K562 (cell line): ENCODE measurements around the gene TAF15. TPM values are rescaled to one million over a fixed set of nuclear protein-coding genes. Genes with fewer than 3 reads are reported as not detected.

Experiments used
- EP400 ChIP-seq: fragments of 450-650 bp; IDR thresholded peaks from 2 replicates; pipeline ENCODE4 v1.6.1; 2017; ENCODE audit warnings: antibody characterized with exemption, mild to moderate bottlenecking, moderate library complexity
- GATAD2B ChIP-seq: fragments of 450-650 bp; IDR thresholded peaks from 2 replicates; pipeline ENCODE4 v1.6.1; 2017; ENCODE audit warnings: mild to moderate bottlenecking, borderline replicate concordance
- L3MBTL2 ChIP-seq: fragments of 450-650 bp; IDR thresholded peaks from 2 replicates; pipeline ENCODE4 v1.6.1; 2016; ENCODE audit warnings: mild to moderate bottlenecking, moderate library complexity
- RHOXF2B ChIP-seq: fragments of 250-450 bp; sonication (Bioruptor Pico); conservative IDR thresholded peaks from 2 replicates; pipeline ENCODE4 v1.5.1; 2021
- TEAD1 ChIP-seq, 2 experiments: fragments of 450-650 bp in 1 of 2; sonication (generic) in 1 of 2; formaldehyde crosslinking; IDR thresholded peaks; 2 replicates each; pipeline versions ENCODE4 v1.4.0 to v1.8.0; 2020 to 2022; ENCODE audit warnings: mild to moderate bottlenecking in 2 of 2, missing genetic modification reagents in 1 of 2
- TEAD2 ChIP-seq: fragments of 450-650 bp; IDR thresholded peaks from 2 replicates; pipeline ENCODE4 v1.6.1; 2016; ENCODE audit warnings: missing genetic modification characterization, control low read depth, missing compliant biosample characterization
- ZNF347 ChIP-seq: fragments of 450-650 bp; formaldehyde crosslinking; IDR thresholded peaks from 2 replicates; pipeline ENCODE4 v1.4.0; 2020; ENCODE audit warnings: low read depth, mild to moderate bottlenecking, moderate library complexity
- polyA plus RNA-seq, 8 experiments: library from polyadenylated mRNA; depleted of rRNA in 4 of 8; stranded (reverse) in 5 of 8; unstranded in 3 of 8; fragments of >200 nt; fragmentation: Nextera tagmentation in 2 of 8; fragmentation: Illumina TruSeq in 1 of 8; extraction: Ambion mirVana in 2 of 8; extraction: Trizol in 1 of 8; gene quantifications; 2 replicates each; pipeline versions ENCODE4 v1.2.1 to v1.2.3, GENCODE V29; 2011 to 2014; ENCODE audit warnings: inconsistent platforms in 1 of 8, missing spikeins in 1 of 8
- total RNA-seq, 7 experiments: library from RNA; depleted of rRNA in 6 of 7; stranded (reverse); fragments of >200 nt in 6 of 7; fragmentation: Illumina TruSeq in 2 of 7; extraction: Trizol in 2 of 7; gene quantifications; 2 replicates each; pipeline versions ENCODE4 v1.2.1 to v1.2.3, GENCODE V29; 2011 to 2021; ENCODE audit warnings: low replicate concordance in 1 of 7
- TF ChIP-seq, protein P1 (sequence below): fragments of 250-450 bp; sonication (Bioruptor Pico); IDR thresholded peaks from 2 replicates; pipeline ENCODE4 v1.8.0; 2021; ENCODE audit warnings: borderline replicate concordance, mild to moderate bottlenecking, moderate library complexity; ENCODE audit not compliant: poor library complexity, severe bottlenecking
- TF ChIP-seq, protein P2 (sequence below): fragments of 250-450 bp; sonication (Bioruptor Pico); IDR thresholded peaks from 2 replicates; pipeline ENCODE4 v1.9.0; 2021; ENCODE audit warnings: mild to moderate bottlenecking, inconsistent platforms

Gene TAF15
- total and polyA plus RNA-seq, 9 of the 15 experiments (the other 6 are each of a cell fraction or from before 2014, with no cell fraction given), result 4.1 to 272 (median 56.8) TPM

DNA sequence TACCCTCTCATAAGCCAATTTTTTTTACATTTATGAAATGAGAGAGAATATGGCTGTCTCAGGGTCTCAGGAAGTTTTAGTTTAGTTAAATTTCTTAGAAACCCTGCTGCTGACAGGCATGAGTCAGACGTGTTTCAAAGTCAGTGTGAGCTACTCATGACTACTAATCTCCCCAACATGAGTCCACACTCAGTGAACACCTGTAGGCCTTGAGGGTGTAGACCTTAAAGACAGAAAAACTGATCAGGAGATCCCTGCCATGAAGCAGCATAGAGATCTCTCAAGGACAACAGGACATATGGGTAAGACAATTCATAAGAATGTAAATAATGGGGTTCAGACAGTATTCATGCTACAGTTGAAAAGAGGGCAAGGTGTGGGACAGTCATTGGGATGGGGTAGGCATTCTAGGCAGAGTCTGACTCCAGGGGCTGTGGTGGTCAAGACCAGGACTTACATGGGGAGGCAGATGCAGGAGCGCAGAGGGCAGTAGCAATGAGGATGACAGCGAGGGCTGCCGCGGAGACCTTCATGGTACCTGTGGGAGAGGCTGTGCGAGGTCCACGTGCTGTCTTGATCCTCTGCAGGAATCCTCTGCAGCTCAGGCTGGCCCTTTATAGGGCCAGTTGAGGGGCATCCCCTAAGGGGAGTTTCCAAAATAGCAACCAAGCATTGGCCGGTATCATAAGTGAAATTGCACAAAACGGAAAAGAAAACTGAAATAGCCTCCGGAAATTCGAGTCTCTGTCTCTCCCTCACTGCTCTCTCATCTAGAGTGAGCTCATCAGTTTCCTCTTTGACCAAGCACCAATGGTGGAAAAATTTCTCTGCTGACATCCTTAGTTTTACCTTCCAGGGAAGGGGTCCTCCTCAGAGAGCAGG, 70.7 kb downstream of the TAF15 start, which contains the start of gene CCL5 (continued):
- TF ChIP-seq, protein P1, sequence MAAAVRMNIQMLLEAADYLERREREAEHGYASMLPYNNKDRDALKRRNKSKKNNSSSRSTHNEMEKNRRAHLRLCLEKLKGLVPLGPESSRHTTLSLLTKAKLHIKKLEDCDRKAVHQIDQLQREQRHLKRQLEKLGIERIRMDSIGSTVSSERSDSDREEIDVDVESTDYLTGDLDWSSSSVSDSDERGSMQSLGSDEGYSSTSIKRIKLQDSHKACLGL (CRISPR knock-in tag), result no peak
- no peak for TF ChIP-seq TEAD2 (tag)
- TF ChIP-seq, protein P2, sequence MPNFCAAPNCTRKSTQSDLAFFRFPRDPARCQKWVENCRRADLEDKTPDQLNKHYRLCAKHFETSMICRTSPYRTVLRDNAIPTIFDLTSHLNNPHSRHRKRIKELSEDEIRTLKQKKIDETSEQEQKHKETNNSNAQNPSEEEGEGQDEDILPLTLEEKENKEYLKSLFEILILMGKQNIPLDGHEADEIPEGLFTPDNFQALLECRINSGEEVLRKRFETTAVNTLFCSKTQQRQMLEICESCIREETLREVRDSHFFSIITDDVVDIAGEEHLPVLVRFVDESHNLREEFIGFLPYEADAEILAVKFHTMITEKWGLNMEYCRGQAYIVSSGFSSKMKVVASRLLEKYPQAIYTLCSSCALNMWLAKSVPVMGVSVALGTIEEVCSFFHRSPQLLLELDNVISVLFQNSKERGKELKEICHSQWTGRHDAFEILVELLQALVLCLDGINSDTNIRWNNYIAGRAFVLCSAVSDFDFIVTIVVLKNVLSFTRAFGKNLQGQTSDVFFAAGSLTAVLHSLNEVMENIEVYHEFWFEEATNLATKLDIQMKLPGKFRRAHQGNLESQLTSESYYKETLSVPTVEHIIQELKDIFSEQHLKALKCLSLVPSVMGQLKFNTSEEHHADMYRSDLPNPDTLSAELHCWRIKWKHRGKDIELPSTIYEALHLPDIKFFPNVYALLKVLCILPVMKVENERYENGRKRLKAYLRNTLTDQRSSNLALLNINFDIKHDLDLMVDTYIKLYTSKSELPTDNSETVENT (CRISPR knock-in tag), result no peak
- TF ChIP-seq L3MBTL2, result 0 out of 2 replicates have a peak, but pooled peaks have one; percentile 7
- no peak for TF ChIP-seq EP400
- TF ChIP-seq GATAD2B, result no peak
- TF ChIP-seq ZNF347 (CRISPR knock-in tag), result no peak
- TF ChIP-seq RHOXF2B (CRISPR knock-in tag), result no peak
- TF ChIP-seq TEAD1 (CRISPR knock-in tag; IDR thresholded peaks at IDR 0.05), result no peak
- TF ChIP-seq, all 486 proteins: peak for 17
